Neutrophil (primary cell): ENCODE data around the gene LRRC49.

ENCODE experiments used
- H3K27ac ChIP-seq: fragments of 200-600 bp; sonication (generic); 2 replicates; pipeline ENCODE4 v1.5.1; 2016; ENCODE audit warnings: mild to moderate bottlenecking, moderate library complexity
- H3K27me3 ChIP-seq: fragments of 200-600 bp; sonication (generic); 2 replicates; pipeline ENCODE4 v1.6.0; 2016; ENCODE audit warnings: mild to moderate bottlenecking
- H3K36me3 ChIP-seq: fragments of 200-600 bp; sonication (generic); 2 replicates; pipeline ENCODE4 v1.5.1; 2017
- H3K4me1 ChIP-seq, 2 experiments: fragments of 200-600 bp in 1 of 2; sonication (generic) in 1 of 2; 1 replicate in 1 of 2; 2 replicates in 1 of 2; pipeline versions ENCODE4 v1.5.1 to v1.6.1; 2013 to 2016; ENCODE audit warnings: low read depth in 1 of 2, low read length in 1 of 2, mild to moderate bottlenecking in 1 of 2, moderate library complexity in 1 of 2; ENCODE audit not compliant: control insufficient read depth in 1 of 2, insufficient read depth in 1 of 2
- H3K4me3 ChIP-seq, 2 experiments: fragments of 200-600 bp in 1 of 2; sonication (generic) in 1 of 2; 1 replicate in 1 of 2; 2 replicates in 1 of 2; pipeline ENCODE4 v1.5.1; 2013 to 2016; ENCODE audit warnings: low read depth in 1 of 2, low read length in 1 of 2, mild to moderate bottlenecking in 1 of 2, moderate library complexity in 1 of 2
- H3K9me3 ChIP-seq: fragments of 200-600 bp; sonication (generic); 2 replicates; pipeline ENCODE4 v1.5.1; 2016
- CTCF ChIP-seq: fragments of 200-600 bp; sonication (generic); IDR thresholded peaks from 2 replicates; pipeline ENCODE4 v1.5.1; 2016; ENCODE audit warnings: antibody characterized with exemption

Gene LRRC49

GRCh38 chr15:71048913-71049675, 156.5 kb downstream of the LRRC49 start:
- Histone ChIP-seq H3K27ac (no peak overlapping the region), H3K9me3 (no peaks in the 10 kb centered on the region), H3K4me1 (no peaks in the 10 kb centered on the region), H3K4me3 (no peak overlapping the region), H3K36me3 (no peaks in the 10 kb centered on the region), H3K27me3 (no peaks in the 10 kb centered on the region)
- no peak for TF ChIP-seq CTCF

- Histone ChIP-seq H3K9me3 (no peaks in the 10 kb centered on the region), H3K27me3 (no peaks in the 10 kb centered on the region), H3K4me1 (no peaks in the 10 kb centered on the region), H3K27ac (no peak overlapping the region), H3K4me3 (no peak overlapping the region), H3K36me3 (no peaks in the 10 kb centered on the region)
- no peak for TF ChIP-seq CTCF
Measured at GRCh38 chr15:71049706-71050422, 157.2 kb downstream of the LRRC49 start.

GRCh38 chr15:71050461-71050860, 157.8 kb downstream of the LRRC49 start:
- Histone ChIP-seq H3K4me1 (no peaks in the 10 kb centered on the region), H3K27me3 (no peaks in the 10 kb centered on the region), H3K36me3 (no peaks in the 10 kb centered on the region), H3K27ac (no peak overlapping the region), H3K9me3 (no peaks in the 10 kb centered on the region), H3K4me3 (no peak overlapping the region)
- no peak for TF ChIP-seq CTCF

GRCh38 chr15:71051539-71051938, 158.9 kb downstream of the LRRC49 start:
- Histone ChIP-seq H3K9me3 (no peaks in the 10 kb centered on the region), H3K4me1 (no peaks in the 10 kb centered on the region), H3K36me3 (no peaks in the 10 kb centered on the region), H3K27me3 (no peaks in the 10 kb centered on the region), H3K27ac (no peak overlapping the region), H3K4me3 (no peak overlapping the region)
- TF ChIP-seq CTCF: no peak

GRCh38 chr15:71052356-71052755, 159.7 kb downstream of the LRRC49 start:
- Histone ChIP-seq H3K9me3 (no peaks in the 10 kb centered on the region), H3K4me3 (no peak overlapping the region), H3K27me3 (no peaks in the 10 kb centered on the region), H3K4me1 (no peaks in the 10 kb centered on the region), H3K27ac (no peak overlapping the region), H3K36me3 (no peaks in the 10 kb centered on the region)
- TF ChIP-seq CTCF: no peak
